ENCODE measurements around the gene NEURL1. TPM values are rescaled to one million over a fixed set of nuclear protein-coding genes. Genes with fewer than 3 reads are reported as not detected.

The NEURL1 gene
- total and polyA plus RNA-seq, 10 of the 15 experiments (the other 5 are each of a cell fraction or from before 2014, with no cell fraction given) = 0.02 to 0.05 (median 0.05) TPM; not detected in 6

GRCh38 chr10:103627111-103627892, 133.8 kb downstream of the NEURL1 start (continued):
- TF ChIP-seq RELB (IDR thresholded peaks at IDR 0.05; ENCODE audit: low read depth) = no peak

GRCh38 chr10:103627893-103628292, 134.4 kb downstream of the NEURL1 start:
- CTCF ChIA-PET = no interaction called here

More at GRCh38 chr10:103627893-103628292, 134.4 kb downstream of the NEURL1 start:
- DNase-seq (ENCODE audit: low read depth, low spot score) (no peak), ATAC-seq (no peak), FAIRE-seq (no peak)
- in situ Hi-C loops (cut with MboI) = no loop called here
- WGBS (ENCODE audit: insufficient coverage, insufficient replicate concordance, low lambda C conversion rate, missing lambda C conversion rate) = 89% methylated on average over 13 of the region's 13 CpGs
- RAD21 ChIA-PET (ENCODE audit: unreplicated experiment) = no interaction called here
- H3K9me3 ChIP-seq (replicated peaks; ENCODE audit: control insufficient read depth, insufficient read depth, low read length) = no peaks in the 10 kb centered on the region
- SMC1A ChIA-PET (ENCODE audit: uncharacterized antibody, unreplicated experiment) = no interaction called here
- H4K20me1 ChIP-seq (ENCODE audit: control insufficient read depth, insufficient read depth) = no peaks in the 10 kb centered on the region
- H3K4me1 ChIP-seq (ENCODE audit: control insufficient read depth, insufficient read depth, low read length) = peaks cover 11% of the 10 kb centered on the region
- H3K27me3 ChIP-seq (replicated peaks in 1 of 2; ENCODE audit: control insufficient read depth in 2 of 2, insufficient read depth in 2 of 2, low read length in 1 of 2) = no peaks in the 10 kb centered on the region
- intact Hi-C loops (cut with micrococcal nuclease; ENCODE audit: unreplicated experiment) = no loop called here
- no peaks in the 10 kb centered on the region; the same call in 1 of the 2 replicates for H3K79me2 ChIP-seq (ENCODE audit: control insufficient read depth, insufficient read depth, low read length)
- H2AFZ ChIP-seq (ENCODE audit: control insufficient read depth, low read depth, low read length) = no peak overlapping the region
- H3K27ac ChIP-seq (ENCODE audit: control insufficient read depth, insufficient read depth) = no peak overlapping the region
- H3K4me2 ChIP-seq (ENCODE audit: control insufficient read depth, insufficient read depth) = no peak overlapping the region
- peaks cover 20 to 33% of the 10 kb centered on the region in 2 experiments for H3K36me3 ChIP-seq (ENCODE audit: control insufficient read depth in 2 of 2, insufficient read depth in 2 of 2, low read length in 1 of 2)
- BruUV-seq (replicated peaks) = no TSS peak
- TF ChIP-seq SPI1 (IDR thresholded peaks at IDR 0.05; ENCODE audit: borderline replicate concordance, insufficient read depth, low read depth, low read length) = no peak
- no peak for TF ChIP-seq NR2F1 (conservative IDR thresholded peaks at IDR 0.05)
- H3K4me3 ChIP-seq = no peak overlapping the region
- no peak overlapping the region for H3K9ac ChIP-seq (ENCODE audit: control insufficient read depth, insufficient read depth, low read length)
- POLR2A ChIA-PET = no interaction called here

All from GM12878 (cell line).